Activated B cell treated with CpG ODN at 0.5 μM for 24 hours (primary cell): ENCODE measurements around the gene PHACTR1. TPM values are rescaled to one million over a fixed set of nuclear protein-coding genes. Genes with fewer than 3 reads are reported as not detected.

Experiments used
- ATAC-seq: fragments of 200-7000 bp; cut with Tn5 transposase; one replicate; pipeline ENCODE4 v1.10.0; 2021; ENCODE audit warnings: low read depth, mild to moderate bottlenecking, moderate library complexity
- CTCF ChIA-PET: fragments of 350-600 bp; sonication (Branson Sonifier 250); formaldehyde crosslinking; loops from one replicate; lab custom pipeline; 2021; ENCODE audit warnings: antibody characterized with exemption; lab: Charles Lee
- POLR2A ChIA-PET: fragments of 350-600 bp; sonication (Branson Sonifier 250); formaldehyde crosslinking; loops from one replicate; lab custom pipeline; 2021; ENCODE audit warnings: antibody characterized with exemption; lab: Charles Lee
- DNase-seq: peaks from one replicate; pipeline ENCODE4 v3.0.0; 2022
- H3K27ac Mint-ChIP-seq: one replicate; pipeline ENCODE4 v1.8.0; 2020; ENCODE audit warnings: mixed read lengths
- H3K27me3 Mint-ChIP-seq: one replicate; pipeline ENCODE4 v1.8.0; 2021; ENCODE audit warnings: mixed read lengths
- H3K36me3 Mint-ChIP-seq: one replicate; pipeline ENCODE4 v1.8.0; 2021; ENCODE audit warnings: low read depth, mixed read lengths
- H3K4me1 Mint-ChIP-seq: one replicate; pipeline ENCODE4 v1.8.0; 2021; ENCODE audit warnings: mixed read lengths
- H3K4me3 Mint-ChIP-seq: one replicate; pipeline ENCODE4 v1.8.0; 2020; ENCODE audit warnings: mild to moderate bottlenecking, mixed read lengths
- H3K9me3 Mint-ChIP-seq: one replicate; pipeline ENCODE4 v1.8.0; 2020; ENCODE audit warnings: mixed read lengths
- CTCF ChIP-seq: fragments of 200-600 bp; IDR thresholded peaks from one replicate; pipeline ENCODE4 v1.8.0; 2022; ENCODE audit warnings: antibody characterized with exemption, mild to moderate bottlenecking
- intact Hi-C: fragments of 100-400 bp; cut with micrococcal nuclease; formaldehyde crosslinking; loops from one replicate; pipeline ENCODE4 v1.15.1; 2024
- total RNA-seq: library from RNA; stranded (reverse); gene quantifications from 2 replicates; pipeline ENCODE4 v1.2.3, GENCODE V29; 2022

PHACTR1 gene
- total RNA-seq, 1 donor from 2014 or later, result 115 TPM

DNA sequence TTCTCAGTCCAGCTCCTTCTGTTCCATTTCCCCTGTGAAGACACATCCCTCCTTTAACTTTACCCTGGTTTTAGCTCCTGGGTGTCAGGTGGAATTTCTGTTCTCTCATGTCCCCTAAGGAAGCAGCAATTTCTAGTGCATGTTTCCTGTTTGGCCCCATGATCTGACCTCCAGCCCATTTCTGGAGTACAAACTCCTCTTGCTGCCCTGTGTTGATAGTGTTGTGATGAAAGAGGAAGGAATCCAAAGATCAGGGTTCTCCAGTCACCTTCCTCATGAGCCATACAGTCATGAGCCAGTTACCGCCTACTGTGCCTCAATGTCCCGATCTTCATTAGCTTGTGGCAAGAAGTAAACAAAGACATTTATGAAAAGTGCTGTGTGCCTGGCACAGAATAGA, 97.4 kb downstream of the PHACTR1 start:
- intact Hi-C loops, result no loop called here
- Mint-ChIP-seq H3K4me3 (no peak overlapping the region), H3K36me3 (no peaks in the 10 kb centered on the region), H3K9me3 (no peaks in the 10 kb centered on the region), H3K4me1 (no peaks in the 10 kb centered on the region), H3K27ac (no peak overlapping the region), H3K27me3 (peaks cover 18% of the 10 kb centered on the region)
- no peak for TF ChIP-seq CTCF
- no peak for ATAC-seq
- DNase-seq, result no peak
- CTCF ChIA-PET, result no interaction called here
- POLR2A ChIA-PET, result no interaction called here

- no peak overlapping the region for H3K27ac Mint-ChIP-seq
- no peak overlapping the region for H3K4me3 Mint-ChIP-seq
- intact Hi-C loops, result no loop called here
- POLR2A ChIA-PET, result no interaction called here
- H3K9me3 Mint-ChIP-seq, result no peaks in the 10 kb centered on the region
- CTCF ChIA-PET, result no interaction called here
- ATAC-seq, result no peak
- peaks cover 21% of the 10 kb centered on the region for H3K27me3 Mint-ChIP-seq
- TF ChIP-seq CTCF, result no peak
- no peak for DNase-seq
- no peaks in the 10 kb centered on the region for H3K36me3 Mint-ChIP-seq
- H3K4me1 Mint-ChIP-seq, result no peaks in the 10 kb centered on the region
Observed at GRCh38 chr6:12815089-12815488, 98.5 kb downstream of the PHACTR1 start.

DNA sequence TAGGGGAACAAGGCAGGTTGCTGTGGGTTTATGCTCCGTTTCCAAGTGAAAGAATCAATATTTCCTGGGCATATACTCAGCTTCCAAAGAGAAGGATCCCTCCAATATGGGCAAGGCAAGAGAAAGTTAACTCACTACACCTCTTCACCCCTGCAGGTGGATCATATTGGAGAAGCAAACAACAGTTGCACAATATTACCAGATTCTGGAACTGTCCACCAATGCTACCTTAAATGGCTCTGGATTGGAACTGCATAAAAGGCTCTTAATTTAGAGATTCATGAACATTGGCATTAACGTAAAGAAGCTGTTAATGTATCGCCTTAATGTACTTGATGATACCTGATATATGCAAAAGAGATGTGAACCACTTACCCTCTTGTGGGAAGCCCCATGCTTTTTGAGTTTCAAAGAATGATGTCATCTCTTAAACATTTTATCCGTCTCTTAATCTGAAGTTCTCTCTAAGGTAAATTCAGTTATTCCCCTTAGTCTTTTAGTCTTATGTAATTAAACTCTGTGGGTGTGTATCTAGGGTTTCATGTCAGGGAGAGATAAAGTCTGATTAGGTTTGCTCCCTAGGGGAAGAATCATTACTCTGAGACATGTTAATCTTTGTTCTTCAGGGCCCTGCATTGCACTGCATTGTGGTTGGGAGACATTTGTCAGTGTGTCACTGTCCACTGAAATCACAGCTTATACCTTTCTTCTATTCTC, 99.5 kb downstream of the PHACTR1 start:
- intact Hi-C loops, result no loop called here
- CTCF ChIA-PET, result interaction anchor here (0.6 kb wide), 1 partner anchor 19 kb away, joined by 3 read pairs; no protein-coding TSS in a partner anchor
- ATAC-seq, result no peak

GRCh38 chr6:12818324-12818723, 101.8 kb downstream of the PHACTR1 start:
- no peaks in the 10 kb centered on the region for H3K9me3 Mint-ChIP-seq
- H3K27me3 Mint-ChIP-seq, result peaks cover 34% of the 10 kb centered on the region
- no peak for TF ChIP-seq CTCF
- H3K36me3 Mint-ChIP-seq, result no peaks in the 10 kb centered on the region
- no peak for DNase-seq
- no peaks in the 10 kb centered on the region for H3K4me1 Mint-ChIP-seq
- intact Hi-C loops, result no loop called here
- ChIA-PET CTCF (no interaction called here), POLR2A (no interaction called here)
- H3K4me3 Mint-ChIP-seq, result no peak overlapping the region
- no peak for ATAC-seq
- H3K27ac Mint-ChIP-seq, result no peak overlapping the region

More for the DNA sequence above, 99.5 kb downstream of the PHACTR1 start:
- POLR2A ChIA-PET, result no interaction called here
- Mint-ChIP-seq H3K27ac (no peak overlapping the region), H3K36me3 (no peaks in the 10 kb centered on the region), H3K9me3 (no peaks in the 10 kb centered on the region), H3K4me1 (no peaks in the 10 kb centered on the region), H3K4me3 (no peak overlapping the region), H3K27me3 (peaks cover 23% of the 10 kb centered on the region)
- no peak for TF ChIP-seq CTCF
- no peak for DNase-seq

DNA sequence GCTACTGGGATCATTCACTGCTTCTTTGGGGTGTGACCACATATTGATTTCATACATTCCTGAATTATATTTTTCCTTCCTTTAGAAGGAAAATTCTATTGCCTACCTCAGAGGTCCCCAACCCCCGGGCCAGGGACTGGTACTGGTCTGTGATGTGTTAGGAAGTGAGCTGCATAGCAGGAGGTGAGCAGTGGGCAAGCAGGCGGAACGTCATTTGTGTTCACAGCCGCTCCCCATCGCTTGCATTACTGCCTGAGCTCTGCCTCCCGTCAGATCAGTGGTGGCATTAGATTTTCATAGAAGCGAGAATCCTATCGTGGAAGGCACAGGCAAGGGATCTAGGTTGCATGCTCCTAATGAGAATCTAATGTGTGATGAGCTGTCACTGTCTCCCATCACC, 107.3 kb downstream of the PHACTR1 start:
- ChIA-PET POLR2A (no interaction called here), CTCF (no interaction called here)
- Mint-ChIP-seq H3K4me3 (no peak overlapping the region), H3K36me3 (no peaks in the 10 kb centered on the region), H3K9me3 (no peaks in the 10 kb centered on the region), H3K27ac (no peak overlapping the region), H3K4me1 (no peaks in the 10 kb centered on the region), H3K27me3 (peaks cover 21% of the 10 kb centered on the region)
- no peak for TF ChIP-seq CTCF
- DNase-seq (no peak), ATAC-seq (no peak)
- intact Hi-C loops, result no loop called here
